Activated CD4-positive, alpha-beta T cell treated with anti-CD3 and anti-CD28 coated beads, Interleukin-2, amount 10 ng/mL, durations not matched to agents 7 days and 5 days (primary cell): ENCODE results near the gene NPHS1. TPM values are rescaled to one million over a fixed set of nuclear protein-coding genes. Genes with fewer than 3 reads are reported as not detected.

Source experiments
- CTCF ChIA-PET: fragments of 350-600 bp; sonication (Branson Sonifier 250); formaldehyde crosslinking; loops from one replicate; lab custom pipeline; 2021; ENCODE audit warnings: antibody characterized with exemption; lab: Charles Lee
- POLR2A ChIA-PET: fragments of 350-600 bp; sonication (Branson Sonifier 250); formaldehyde crosslinking; loops from one replicate; lab custom pipeline; 2021; ENCODE audit warnings: antibody characterized with exemption; lab: Charles Lee
- DNase-seq: peaks from one replicate; pipeline ENCODE4 v3.0.0-alpha.2; 2020
- H3K27ac Mint-ChIP-seq: one replicate; pipeline ENCODE4 v1.8.0; 2021; ENCODE audit warnings: mild to moderate bottlenecking, moderate library complexity, mixed read lengths
- H3K27me3 Mint-ChIP-seq: one replicate; pipeline ENCODE4 v1.8.0; 2021; ENCODE audit warnings: mixed read lengths
- H3K36me3 Mint-ChIP-seq: one replicate; pipeline ENCODE4 v1.8.0; 2021; ENCODE audit warnings: low read depth, mixed read lengths
- H3K4me1 Mint-ChIP-seq: one replicate; pipeline ENCODE4 v1.8.0; 2021; ENCODE audit warnings: mixed read lengths
- H3K4me3 Mint-ChIP-seq: one replicate; pipeline ENCODE4 v1.8.0; 2021; ENCODE audit warnings: mild to moderate bottlenecking, moderate library complexity, mixed read lengths
- H3K9me3 Mint-ChIP-seq: one replicate; pipeline ENCODE4 v1.8.0; 2021; ENCODE audit warnings: mixed read lengths
- total RNA-seq, 2 experiments: library from RNA; stranded (reverse); gene quantifications; one replicate each; pipeline ENCODE4 v1.2.3, GENCODE V29; 2021

Gene NPHS1
- total RNA-seq, 2 experiments from 2014 or later, result not detected

DNA sequence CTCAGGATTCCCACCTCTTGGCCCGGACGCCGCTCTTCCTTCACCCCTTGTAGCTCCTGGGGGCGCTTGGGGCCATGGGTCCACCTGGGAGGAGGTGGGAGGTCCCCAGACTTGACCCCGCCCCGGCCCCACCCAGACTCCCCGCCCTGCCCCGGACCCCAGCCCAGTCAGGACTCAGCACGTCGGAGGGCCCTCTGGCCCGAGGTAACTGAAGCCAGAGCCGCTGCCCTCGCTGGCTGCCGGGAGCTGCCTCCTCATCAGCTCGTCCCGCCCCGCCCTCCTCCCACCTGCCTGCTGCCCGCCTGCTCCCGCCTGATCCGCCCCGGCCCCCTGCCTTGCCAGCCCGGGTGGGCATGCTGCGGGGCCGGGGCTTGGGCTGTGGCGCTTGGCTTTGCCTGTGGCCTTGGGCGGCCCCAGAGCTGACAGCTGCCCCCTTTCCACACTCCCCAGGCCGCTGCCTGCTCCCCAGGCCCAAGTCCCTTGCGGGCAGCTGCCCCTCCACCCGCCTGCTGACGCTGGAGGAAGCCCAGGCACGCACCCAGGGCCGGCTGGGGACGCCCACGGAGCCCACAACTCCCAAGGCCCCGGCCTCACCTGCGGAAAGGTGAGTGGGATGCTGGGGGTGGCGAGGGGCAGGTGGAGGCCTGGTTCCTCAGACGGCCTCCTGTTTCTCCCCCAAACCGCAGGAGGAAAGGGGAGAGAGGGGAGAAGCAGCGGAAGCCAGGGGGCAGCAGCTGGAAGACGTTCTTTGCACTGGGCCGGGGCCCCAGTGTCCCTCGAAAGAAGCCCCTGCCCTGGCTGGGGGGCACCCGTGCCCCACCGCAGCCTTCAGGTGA lies 67.6 kb downstream of the NPHS1 start:
- Mint-ChIP-seq H3K27ac (no peak overlapping the region), H3K27me3 (no peaks in the 10 kb centered on the region), H3K4me1 (no peaks in the 10 kb centered on the region), H3K36me3 (peaks cover 17% of the 10 kb centered on the region), H3K4me3 (no peak overlapping the region), H3K9me3 (no peaks in the 10 kb centered on the region)
- CTCF ChIA-PET, result no interaction called here
- no peak for DNase-seq
- POLR2A ChIA-PET, result no interaction called here

DNA sequence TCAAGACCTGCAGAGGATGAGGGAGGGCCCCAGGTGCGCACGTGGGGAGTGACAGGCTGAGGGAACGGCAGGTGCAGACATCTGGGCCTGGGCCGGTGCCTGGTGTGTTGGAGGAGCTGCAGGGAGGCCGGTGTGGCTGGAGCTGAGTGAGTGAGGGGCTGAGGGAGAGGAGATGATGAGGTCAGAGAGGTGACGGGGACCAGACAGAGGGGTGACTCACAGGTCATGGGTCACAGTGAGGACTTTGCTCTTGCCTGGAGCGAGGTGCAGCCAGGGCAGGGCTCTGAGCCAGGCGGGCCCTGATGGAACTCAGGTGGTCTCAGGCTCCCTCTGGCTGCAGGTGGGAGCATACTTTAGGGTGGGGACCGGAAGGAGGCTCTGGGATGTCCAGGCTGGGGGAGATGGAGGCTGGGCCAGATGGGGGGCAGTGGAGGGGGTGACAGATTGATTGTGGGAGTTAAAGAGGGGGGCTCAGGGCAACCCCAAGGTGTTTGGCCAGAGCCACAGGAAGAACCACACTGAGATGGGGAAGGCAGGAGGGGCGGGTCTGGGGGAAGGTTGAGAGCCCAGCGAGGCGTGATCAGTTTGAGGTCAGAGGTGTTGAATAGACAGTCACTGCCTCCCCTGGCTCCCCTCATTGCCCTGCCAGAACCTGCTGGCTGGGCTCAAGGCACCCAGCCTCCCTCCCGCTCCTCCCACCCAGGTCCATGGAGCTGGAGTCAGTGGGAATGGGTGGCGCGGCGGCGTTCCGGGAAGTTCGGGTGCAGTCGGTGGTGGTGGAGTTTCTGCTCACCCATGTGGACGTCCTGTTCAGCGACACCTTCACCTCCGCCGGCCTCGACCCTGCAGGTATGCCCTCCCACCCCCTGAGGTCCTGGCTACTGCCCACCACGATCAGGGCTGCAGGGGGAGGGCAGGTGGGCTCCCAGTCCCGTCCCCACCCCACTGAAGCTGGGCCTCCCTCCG lies 68.6 kb downstream of the NPHS1 start:
- ChIA-PET CTCF (no interaction called here), POLR2A (no interaction called here)
- Mint-ChIP-seq H3K36me3 (peaks cover 23% of the 10 kb centered on the region), H3K4me3 (no peak overlapping the region), H3K4me1 (peaks cover 2% of the 10 kb centered on the region), H3K9me3 (no peaks in the 10 kb centered on the region), H3K27ac (no peak overlapping the region), H3K27me3 (no peaks in the 10 kb centered on the region)
- no peak for DNase-seq

DNA sequence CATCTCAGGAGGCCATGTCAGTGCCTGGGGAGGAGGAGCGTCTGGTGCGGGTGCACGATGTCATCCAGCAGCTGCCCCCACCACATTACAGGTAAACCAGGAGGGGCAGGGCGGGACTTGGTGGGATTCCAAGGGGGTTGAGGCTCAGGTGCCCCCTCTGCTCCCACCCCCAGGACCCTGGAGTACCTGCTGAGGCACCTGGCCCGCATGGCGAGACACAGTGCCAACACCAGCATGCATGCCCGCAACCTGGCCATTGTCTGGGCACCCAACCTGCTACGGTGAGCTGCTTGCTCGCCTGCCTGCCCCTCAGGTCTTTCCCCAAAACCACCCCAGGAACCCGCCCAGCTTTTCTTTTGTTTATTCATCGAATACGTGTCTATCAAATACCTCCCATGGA lies 69.7 kb downstream of the NPHS1 start:
- no peak for DNase-seq
- peak overlapping the region; percentile 54 for H3K27ac Mint-ChIP-seq
- peaks cover 28% of the 10 kb centered on the region for H3K36me3 Mint-ChIP-seq
- H3K9me3 Mint-ChIP-seq, result no peaks in the 10 kb centered on the region
- ChIA-PET CTCF (interaction anchor here (0.6 kb wide), 1 partner anchor 19 kb away, joined by 3 read pairs; no protein-coding TSS in a partner anchor), POLR2A (no interaction called here)
- H3K4me1 Mint-ChIP-seq, result peaks cover 7% of the 10 kb centered on the region
- no peaks in the 10 kb centered on the region for H3K27me3 Mint-ChIP-seq
- H3K4me3 Mint-ChIP-seq, result no peak overlapping the region

DNA sequence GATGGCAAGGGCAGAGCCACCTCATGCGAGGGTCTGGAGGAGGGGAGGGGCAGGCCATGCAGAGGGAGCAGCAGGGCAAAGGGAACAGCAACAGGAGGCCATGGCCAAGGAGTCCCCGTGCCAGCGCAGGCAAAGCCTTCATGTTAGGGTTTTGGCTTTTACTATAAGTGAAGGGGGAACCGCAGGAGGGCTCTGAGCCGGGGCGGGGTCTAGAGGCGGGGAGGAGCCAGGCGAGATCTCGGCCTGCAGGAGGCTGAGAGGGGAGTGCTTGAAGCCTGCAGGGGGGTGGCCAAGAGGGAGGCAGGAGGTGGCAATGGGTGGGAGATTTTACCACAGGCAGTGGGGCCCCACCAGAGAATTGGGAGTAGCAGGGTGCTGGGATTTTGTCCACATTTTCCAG lies 70.7 kb downstream of the NPHS1 start:
- ChIA-PET POLR2A (no interaction called here), CTCF (no interaction called here)
- Mint-ChIP-seq H3K36me3 (peaks cover 28% of the 10 kb centered on the region), H3K4me3 (no peak overlapping the region), H3K27ac (no peak overlapping the region), H3K4me1 (peaks cover 11% of the 10 kb centered on the region), H3K9me3 (no peaks in the 10 kb centered on the region), H3K27me3 (no peaks in the 10 kb centered on the region)
- DNase-seq, result no peak

DNA sequence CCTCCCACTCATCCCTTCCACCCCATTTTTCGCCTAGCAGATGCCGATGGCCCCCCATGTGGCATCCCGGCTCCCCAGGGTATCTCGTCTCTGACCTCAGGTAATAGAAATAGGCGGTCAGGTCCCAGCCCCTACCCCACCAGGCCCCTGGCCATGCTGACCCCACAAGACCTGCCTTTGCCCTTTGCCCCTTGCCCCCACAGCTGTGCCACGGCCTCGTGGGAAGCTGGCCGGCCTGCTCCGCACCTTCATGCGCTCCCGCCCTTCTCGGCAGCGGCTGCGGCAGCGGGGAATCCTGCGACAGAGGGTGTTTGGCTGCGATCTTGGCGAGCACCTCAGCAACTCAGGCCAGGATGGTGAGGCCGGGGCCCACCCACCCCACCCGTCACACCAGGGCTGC lies 71.6 kb downstream of the NPHS1 start:
- POLR2A ChIA-PET, result no interaction called here

DNA sequence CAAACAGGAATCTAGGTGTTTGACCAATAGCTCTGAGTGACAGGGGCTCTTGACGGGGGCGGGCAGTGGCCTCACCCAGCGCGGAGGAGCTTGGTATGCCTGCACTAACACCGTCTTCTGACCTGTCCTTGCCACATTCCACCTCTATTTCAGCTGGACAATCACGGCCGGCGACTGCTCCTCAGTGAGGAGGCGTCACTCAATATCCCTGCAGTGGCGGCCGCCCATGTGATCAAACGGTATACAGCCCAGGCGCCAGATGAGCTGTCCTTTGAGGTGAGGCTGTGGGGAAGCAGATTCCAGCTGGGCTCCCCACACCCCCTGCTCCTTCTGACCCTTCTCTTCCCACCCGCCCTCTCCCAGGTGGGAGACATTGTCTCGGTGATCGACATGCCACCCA lies 72.2 kb downstream of the NPHS1 start:
- Mint-ChIP-seq H3K27ac (no peak overlapping the region), H3K27me3 (no peaks in the 10 kb centered on the region), H3K36me3 (peaks cover 28% of the 10 kb centered on the region), H3K4me1 (peaks cover 21% of the 10 kb centered on the region), H3K4me3 (no peak overlapping the region), H3K9me3 (no peaks in the 10 kb centered on the region)
- CTCF ChIA-PET, result interaction anchor here (0.6 to 1.0 kb wide), 3 partner anchors 9 to 47 kb away, joined by 3 to 5 read pairs (median 3); no protein-coding TSS in a partner anchor
- POLR2A ChIA-PET, result no interaction called here
- no peak for DNase-seq

More for the DNA sequence above, 71.6 kb downstream of the NPHS1 start:
- Mint-ChIP-seq H3K27me3 (no peaks in the 10 kb centered on the region), H3K27ac (no peak overlapping the region), H3K9me3 (no peaks in the 10 kb centered on the region), H3K36me3 (peaks cover 28% of the 10 kb centered on the region), H3K4me3 (no peak overlapping the region), H3K4me1 (peaks cover 20% of the 10 kb centered on the region)
- no peak for DNase-seq
- CTCF ChIA-PET, result interaction anchor here (0.6 kb wide), 1 partner anchor 46 kb away, joined by 3 read pairs; no protein-coding TSS in a partner anchor

DNA sequence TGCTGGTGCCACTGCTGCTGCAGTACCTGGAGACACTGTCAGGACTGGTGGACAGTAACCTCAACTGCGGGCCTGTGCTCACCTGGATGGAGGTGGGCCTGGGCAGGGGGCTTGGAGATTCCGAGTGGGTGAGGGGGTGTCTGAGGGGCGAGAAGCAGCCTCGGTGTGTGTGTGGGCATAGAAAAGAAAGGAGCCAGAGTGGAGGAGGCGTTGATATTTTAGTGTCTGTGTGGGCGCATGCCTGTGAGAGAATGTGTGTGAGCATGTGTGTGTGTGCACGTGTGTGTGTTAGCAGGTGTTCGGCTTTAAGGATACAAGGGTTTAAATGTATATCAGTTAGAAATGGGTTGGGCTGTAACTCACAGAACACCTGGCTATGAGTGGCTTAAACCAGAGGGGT lies 73.3 kb downstream of the NPHS1 start:
- H3K27me3 Mint-ChIP-seq, result no peaks in the 10 kb centered on the region
- H3K36me3 Mint-ChIP-seq, result peaks cover 28% of the 10 kb centered on the region
- H3K9me3 Mint-ChIP-seq, result no peaks in the 10 kb centered on the region
- DNase-seq, result no peak
- peaks cover 31% of the 10 kb centered on the region for H3K4me1 Mint-ChIP-seq
- ChIA-PET POLR2A (no interaction called here), CTCF (no interaction called here)
- no peak overlapping the region for H3K4me3 Mint-ChIP-seq
- H3K27ac Mint-ChIP-seq, result no peak overlapping the region

DNA sequence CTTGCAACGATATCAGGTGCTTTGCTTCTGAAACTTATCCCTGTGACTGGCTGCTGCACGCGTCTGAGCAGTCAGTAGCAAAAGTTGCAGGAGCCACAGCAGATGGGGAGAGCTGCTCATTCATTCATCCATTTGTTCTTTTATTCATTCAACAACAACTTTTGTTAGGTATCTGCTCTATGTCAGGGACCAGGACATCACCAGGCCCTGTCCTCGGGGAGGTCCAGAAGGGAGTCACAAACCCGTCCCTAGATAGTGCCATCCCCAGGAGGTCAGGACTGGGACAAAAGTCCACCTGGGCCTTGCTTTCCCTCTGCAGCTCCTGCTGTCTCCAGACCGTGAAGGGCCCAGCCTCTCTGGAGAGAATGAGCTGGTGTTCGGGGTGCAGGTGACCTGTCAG lies 74.3 kb downstream of the NPHS1 start:
- no peak for DNase-seq
- no peaks in the 10 kb centered on the region for H3K9me3 Mint-ChIP-seq
- H3K36me3 Mint-ChIP-seq, result peaks cover 28% of the 10 kb centered on the region
- H3K27me3 Mint-ChIP-seq, result no peaks in the 10 kb centered on the region
- peaks cover 31% of the 10 kb centered on the region for H3K4me1 Mint-ChIP-seq
- CTCF ChIA-PET, result interaction anchor here (1.1 to 1.5 kb wide), 2 partner anchors 15 to 30 kb away, joined by 3 to 4 read pairs; partner anchors contain the start of gene LIN37
- H3K27ac Mint-ChIP-seq, result no peak overlapping the region
- no peak overlapping the region for H3K4me3 Mint-ChIP-seq
- POLR2A ChIA-PET, result no interaction called here

DNA sequence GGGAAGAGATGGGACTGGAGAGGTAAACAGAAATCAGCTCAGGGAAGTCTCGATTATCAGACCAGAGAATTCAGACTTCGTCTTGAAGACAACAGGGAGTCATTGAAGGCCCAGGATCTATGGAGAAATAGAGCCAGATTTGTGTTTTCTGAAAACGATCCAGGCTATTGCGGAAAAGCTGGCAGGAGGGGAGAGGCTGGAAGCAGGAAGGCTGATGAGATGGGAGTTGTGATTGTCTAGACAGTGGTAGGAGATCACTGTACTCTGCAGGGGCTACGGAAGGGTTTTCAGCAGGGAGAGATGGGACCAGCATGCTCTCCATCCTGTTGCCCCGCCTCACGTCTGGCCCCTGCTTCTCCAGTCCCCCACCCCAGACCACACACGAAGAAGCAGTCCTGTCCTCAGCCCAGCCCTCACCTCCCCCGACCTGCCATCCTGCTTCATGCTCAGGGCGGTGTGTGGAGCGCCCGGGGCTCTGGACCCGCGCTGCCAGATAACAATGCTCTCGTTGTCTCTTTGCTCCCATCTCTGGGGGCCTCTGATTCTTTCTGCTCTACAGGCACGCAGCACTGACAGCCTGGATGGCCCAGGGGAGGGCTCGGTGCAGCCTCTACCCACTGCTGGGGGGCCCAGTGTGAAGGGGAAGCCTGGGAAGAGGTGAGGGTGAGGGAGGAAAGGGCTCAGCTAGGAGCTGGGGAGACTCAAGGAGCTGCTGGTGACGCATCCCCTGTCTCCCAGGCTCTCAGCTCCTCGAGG lies 75.0 kb downstream of the NPHS1 start:
- DNase-seq, result no peak
- Mint-ChIP-seq H3K9me3 (no peaks in the 10 kb centered on the region), H3K36me3 (peaks cover 24% of the 10 kb centered on the region), H3K4me3 (peak overlapping the region; percentile 82), H3K27ac (no peak overlapping the region), H3K4me1 (peaks cover 31% of the 10 kb centered on the region), H3K27me3 (no peaks in the 10 kb centered on the region)
- CTCF ChIA-PET, result interaction anchor here (1.1 to 1.5 kb wide), 3 partner anchors 15 to 33 kb away, joined by 3 to 4 read pairs (median 3); partner anchors contain the start of gene LIN37
- POLR2A ChIA-PET, result no interaction called here

DNA sequence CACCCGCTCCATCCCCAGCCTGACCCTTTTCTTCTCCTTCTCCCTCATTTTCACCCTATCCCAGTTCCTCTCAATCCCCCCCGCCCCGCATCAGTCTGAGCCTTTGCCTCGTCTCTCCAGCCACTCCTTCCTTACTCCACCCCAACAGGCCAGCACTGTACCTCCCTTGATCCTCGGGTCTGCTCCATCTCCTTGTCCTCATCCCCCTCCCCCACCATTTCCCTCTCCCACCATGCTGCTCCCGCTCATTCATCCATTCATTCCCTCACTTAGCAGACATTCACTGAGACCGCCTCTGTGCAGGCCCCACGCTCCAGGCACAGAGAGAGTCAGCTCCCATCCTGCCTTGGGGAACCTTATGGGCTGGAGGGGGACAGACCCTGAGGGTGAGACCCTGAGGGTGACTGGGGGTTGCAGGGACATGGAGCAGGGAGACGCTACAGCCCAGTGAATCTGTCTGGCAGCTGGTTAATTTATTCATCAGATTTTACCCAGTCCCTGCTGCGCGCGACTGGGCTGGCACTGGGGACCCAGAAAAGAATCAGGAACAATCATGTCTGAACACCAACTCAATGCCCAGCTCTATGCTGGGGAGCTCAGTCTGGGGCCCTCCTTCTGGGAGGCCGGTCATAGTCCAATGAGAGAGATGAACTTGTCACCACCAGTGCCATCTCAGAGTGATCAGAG lies 76.1 kb downstream of the NPHS1 start:
- Mint-ChIP-seq H3K27me3 (no peaks in the 10 kb centered on the region), H3K36me3 (peaks cover 17% of the 10 kb centered on the region), H3K4me1 (peaks cover 31% of the 10 kb centered on the region), H3K4me3 (peak overlapping the region; percentile 82), H3K27ac (peak overlapping the region; percentile 80), H3K9me3 (no peaks in the 10 kb centered on the region)
- DNase-seq, result no peak
- CTCF ChIA-PET, result interaction anchor here (1.1 to 1.5 kb wide), 2 partner anchors 28 to 32 kb away, joined by 3 to 4 read pairs; partner anchors contain the start of gene LIN37
- POLR2A ChIA-PET, result no interaction called here
